Measurements from ENCODE around the gene CARMIL1.

Gene CARMIL1

DNA sequence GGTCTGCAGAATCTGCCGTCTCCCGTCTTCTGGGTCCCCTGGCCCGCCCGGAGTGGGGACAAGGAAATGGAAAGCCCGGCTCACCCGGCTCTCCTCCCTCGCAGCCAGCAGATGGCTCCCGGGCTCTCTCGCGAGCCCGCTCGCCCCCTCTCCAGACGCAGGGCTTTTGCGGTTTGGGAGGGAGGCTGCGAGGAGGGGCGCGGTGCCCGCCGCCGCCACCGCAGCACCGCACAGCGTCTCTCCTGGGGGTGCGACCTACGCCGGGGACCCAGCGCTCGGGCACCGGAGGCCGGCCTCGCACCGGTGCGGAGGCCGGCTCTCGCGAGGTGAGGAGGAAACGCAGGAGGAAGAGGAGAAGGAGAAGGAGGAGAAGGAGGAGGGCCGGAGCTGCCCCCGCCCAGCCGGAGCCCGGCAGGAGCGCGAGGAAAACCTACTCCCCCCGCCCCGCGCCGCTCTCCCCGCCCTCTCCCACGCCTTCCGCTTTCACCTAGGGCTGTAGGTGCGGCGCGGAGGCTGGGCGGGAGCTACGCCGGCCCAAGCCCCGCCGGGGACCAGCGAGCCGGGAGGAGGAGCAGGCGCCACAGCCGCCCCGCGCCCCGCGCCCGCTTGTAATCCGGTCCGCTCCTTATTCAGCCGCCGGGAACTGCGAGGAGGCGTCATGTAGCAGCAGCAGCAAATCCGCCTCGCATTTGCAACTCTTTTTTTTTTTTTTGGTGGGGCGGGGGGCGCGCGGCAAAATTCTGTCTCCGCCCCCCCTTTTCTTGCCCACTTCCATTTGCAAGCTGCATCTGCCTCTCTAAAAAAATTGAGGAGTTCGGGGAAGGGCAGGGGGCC lies at the start of gene CARMIL1:
CARMIL1 (plus strand) TSS at position 461 of the 834 bp plus-strand sequence. CDS start 422 bp downstream, outside the sequence.
- peak; percentile 19 to 92 (median 60) for DNase-seq

DNA sequence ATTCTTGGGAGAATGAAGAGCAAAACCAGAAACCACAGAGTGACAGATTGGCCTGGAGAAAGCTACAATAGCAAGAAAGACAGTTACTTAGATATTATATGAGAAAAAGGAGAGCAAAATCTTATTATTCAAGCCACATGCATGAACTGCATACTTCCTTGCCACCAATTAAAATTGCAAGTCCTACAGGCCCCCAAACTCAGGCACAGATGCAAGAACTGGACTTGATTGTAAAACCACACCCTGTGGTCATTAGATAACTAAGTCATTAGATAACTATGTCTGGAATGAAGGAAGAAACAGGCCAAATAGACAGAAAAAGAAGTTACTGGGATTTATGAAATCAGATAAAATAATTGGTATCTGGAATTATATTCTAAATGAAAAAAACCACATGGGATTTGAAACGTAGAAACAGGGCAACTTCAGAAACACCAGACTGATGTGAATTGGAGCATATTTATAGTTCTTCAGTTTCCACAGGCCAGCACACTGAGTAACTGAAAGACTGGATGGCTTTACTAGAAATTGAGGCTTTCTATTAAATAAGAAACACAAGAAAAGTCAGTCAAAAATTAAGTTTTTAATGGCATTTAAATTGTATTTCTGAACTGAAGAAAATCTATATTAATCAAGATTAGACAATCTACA lies 49.4 kb upstream of the CARMIL1 start:
- no peak for DNase-seq

DNA sequence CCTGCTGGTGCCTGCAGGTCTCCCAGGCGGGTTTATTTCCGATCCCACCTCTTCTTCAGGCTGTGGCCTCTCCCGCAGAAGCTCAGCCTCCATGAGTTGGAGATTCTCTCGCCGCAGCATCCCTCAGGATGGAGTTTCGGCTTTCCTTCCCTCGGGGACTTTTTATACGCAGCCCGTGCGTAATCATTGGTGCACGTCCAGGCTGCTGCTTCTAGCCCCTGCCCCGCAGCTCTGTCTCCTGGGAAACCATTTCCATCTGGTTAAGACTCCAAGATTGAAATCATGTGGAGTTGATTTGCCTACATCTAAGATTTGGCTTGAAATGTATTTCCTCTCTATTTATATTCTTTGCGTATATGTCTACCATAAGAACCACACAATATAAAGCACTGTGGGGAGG lies 46.7 kb upstream of the CARMIL1 start:
- no peak for DNase-seq

DNA sequence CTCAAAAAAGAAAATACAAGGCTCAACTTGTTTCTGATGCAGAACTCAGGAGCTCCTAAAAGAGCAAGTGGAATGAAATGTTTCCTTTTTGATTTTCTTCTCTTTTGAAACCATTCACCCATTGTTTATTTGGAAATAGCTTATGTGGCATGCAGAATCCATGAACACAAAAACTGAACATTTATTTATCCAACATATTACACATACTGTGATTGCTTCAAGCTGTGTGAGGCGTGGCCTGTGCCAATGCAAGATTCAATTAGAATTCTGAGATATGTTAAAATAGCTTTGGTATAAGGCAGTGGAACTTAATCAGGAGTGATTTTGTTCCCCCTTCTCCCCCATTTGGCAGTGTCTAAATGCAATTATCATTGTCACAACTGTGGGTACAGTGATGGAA lies 45.9 kb upstream of the CARMIL1 start:
- DNase-seq, result no peak

DNA sequence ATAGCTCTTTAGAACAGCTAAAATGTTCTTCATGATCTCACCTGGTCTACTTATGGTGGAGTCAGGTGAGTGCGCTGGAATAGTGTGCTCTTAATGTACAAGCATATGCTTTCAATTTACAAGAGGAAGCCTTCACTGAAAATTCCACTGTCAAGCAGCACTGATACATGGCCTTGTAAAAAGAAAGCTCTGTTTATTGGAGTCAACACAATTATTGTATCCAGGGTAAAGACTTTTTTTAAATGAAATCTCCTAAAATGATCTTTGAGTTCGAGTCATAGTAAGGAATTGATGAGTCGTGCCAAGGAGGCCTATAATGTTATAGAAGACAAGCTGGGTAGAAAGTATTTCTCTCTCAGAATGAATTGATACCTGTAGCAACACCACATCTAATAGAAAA lies 41.6 kb upstream of the CARMIL1 start:
- no peak for DNase-seq

DNA sequence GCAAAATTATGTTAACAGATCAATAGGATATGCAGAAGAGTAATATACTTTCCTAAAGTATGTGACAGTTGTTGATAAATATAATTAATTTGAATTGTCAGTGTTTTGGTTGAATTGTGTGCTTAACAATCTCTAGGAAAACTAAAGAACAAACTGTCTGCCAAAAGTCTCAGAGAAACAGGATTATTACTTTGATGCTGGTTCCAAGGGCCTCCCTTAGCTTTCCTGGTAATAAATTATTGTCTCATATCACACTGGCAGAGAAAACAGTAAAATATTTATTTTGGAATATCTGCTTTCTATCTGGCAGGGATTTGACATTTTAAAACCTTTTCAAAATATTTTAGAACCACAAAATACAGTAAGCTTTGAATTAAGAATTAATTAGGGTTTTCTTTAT lies 40.1 kb upstream of the CARMIL1 start:
- no peak for DNase-seq

DNA sequence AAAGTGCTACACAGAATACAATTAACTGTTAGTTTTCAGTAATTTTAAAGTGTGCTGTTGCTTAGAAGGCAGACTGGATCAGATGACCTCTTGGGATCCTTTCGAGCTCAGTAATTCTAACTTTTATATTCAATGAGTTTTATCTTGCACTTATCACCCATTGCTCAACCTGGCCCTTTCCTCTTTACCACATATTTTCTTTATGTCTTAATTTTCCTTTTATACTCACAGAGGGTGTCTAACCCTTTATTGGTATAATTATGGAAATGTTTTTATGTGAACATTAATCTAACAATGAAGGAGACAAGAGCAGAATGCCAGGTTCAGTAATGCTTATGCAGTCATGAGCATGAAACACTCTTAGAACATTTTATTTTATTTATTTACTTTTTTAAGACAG lies 39.7 kb upstream of the CARMIL1 start:
- no peak for DNase-seq

DNA sequence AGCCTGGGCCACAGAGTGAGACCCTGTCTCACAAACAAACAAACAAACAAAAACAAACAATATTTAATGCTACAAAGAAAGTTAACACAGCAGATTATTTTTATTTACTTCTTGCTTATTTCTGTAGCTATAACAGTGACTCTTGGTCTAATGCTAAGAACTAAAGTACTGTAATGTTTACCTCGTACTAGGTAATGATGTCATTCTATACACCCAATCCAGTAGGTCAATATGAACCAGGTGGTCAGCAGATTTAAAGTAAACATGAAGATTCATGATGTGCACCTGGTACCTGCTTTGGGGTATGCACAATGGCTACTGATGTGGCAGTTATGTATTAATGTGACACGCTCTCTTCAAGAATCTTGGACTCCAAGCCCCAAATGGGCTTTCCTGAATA lies 36.6 kb upstream of the CARMIL1 start:
- DNase-seq, result no peak

DNA sequence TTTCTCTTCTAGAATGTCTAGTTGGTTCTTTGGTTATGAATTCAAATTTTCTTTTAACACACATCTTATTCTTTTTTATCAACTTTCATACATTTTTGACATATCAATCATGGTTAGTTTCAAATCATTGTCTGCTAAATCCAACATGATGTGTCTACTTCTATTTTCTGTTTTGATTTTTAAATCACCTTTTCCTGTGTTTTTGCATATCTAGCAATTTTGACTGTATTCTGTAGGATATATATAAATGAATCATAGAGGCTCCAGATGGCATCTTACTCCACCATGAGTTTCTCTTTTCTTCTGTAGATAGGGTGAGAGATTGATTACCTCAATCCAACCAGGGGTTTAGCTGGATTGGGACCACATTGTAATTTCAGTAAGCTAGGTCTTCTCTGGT lies 34.3 kb upstream of the CARMIL1 start:
- no peak for DNase-seq

DNA sequence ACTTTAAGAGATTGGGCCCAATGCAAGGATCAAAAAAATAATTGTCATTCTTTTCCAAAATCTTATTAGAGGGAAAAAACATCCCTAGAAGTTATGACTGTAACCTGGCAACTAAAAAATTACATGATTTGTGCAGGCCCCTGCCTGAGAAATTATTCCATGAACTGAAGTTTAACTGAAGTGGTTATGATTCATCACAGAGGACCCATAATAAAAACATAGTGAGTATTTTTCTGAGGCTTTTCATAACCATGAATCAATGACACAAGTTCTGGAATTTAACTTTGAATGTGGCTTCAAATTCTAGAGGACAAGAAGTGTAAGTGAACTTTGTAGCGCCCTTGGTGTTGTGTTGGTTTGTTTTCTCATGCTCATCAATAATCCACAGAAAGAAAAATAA lies 31.1 kb upstream of the CARMIL1 start:
- DNase-seq, result no peak

DNA sequence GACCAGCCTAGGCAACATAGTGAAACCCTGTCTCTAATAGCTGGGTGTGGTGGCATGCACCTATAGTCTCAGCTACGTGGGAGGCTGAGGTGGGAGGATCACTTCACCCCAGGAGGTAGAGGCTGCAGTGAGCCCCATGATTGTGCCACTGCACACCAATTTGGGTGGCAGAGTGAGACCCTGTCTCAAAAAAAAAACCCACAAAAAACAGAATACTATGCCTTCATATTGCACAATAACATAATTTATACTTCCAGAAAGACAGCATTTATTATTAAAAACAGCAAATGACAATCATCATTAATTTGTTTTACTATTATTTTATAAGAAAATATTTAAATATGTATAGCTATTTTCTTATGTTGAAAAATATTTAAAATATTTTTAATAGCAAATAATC lies 30.0 kb upstream of the CARMIL1 start:
- DNase-seq, result no peak

DNA sequence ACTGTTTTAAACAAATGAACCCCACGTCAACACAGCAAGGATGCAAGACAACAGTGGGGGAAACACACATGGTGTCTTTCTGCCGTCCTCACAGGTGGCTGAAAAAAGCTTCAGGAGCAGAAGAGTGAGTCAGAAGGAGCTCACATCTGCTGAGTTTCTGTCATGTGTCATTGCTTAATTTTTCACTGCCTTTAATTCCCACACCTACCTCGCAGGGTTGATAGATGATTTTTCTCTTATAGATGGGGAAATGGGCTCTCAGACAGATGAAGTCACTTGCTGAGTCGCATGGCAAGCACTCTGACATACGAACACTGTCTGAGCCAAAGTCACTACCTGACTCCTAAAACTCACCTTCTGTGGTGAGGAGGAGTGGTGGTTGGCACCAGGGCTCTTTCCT lies 28.3 kb upstream of the CARMIL1 start:
- DNase-seq, result no peak

DNA sequence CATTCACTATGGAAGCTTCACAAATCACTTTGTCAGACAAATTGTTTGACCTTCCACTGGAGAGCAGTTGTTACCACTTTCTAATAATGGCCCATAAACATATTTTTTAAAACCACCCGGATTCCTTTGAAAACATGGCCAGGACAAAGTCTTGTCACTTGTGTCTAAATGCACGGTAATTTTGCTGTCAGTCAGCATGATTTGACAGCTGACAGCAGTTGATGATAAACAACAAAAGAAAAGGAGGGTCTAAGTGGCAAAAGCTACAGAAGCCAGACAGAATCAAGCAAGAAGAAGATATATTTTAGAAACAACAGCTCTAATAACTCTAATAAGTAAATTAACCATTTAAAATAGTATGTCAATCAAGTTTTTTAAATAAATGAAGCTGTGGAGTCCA lies 27.7 kb upstream of the CARMIL1 start:
- DNase-seq, result no peak

DNA sequence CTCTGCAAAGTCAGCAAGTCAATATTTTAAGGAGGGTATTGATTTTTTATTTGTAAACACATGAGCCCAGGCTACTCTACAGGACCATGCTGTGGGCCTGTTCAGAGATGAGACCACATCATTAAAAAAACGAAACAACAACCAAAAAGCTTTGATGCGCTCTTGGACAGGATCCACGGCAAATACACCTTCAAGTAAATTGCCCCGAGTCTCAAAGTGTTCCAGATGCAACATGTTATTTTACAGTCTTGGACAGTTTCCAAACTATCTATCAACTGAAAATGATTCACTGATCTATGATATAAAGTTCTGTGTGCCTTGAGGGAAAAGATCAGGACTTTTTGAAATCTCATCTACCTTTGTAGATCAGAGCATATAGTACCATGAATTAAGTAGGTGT lies 25.8 kb upstream of the CARMIL1 start:
- DNase-seq, result no peak

DNA sequence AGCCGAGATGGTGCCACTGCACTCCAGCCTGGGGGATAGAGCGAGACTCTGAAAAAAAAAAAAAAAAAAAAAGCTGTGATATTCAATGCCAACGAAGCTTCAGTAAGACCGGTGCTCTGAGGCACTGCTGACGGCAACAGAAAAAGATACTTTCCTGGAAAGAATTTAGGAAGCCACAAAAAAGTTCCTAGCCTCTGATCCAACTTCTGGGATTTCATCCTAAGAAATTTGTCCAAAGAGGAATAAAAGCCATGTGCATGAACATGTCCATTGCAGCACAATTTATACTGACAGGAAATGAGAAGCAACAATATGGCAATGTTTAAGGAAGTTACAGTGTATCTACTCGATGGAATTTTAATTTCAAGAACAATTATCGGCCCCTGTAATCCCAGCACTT lies 24.5 kb upstream of the CARMIL1 start:
- DNase-seq, result no peak

DNA sequence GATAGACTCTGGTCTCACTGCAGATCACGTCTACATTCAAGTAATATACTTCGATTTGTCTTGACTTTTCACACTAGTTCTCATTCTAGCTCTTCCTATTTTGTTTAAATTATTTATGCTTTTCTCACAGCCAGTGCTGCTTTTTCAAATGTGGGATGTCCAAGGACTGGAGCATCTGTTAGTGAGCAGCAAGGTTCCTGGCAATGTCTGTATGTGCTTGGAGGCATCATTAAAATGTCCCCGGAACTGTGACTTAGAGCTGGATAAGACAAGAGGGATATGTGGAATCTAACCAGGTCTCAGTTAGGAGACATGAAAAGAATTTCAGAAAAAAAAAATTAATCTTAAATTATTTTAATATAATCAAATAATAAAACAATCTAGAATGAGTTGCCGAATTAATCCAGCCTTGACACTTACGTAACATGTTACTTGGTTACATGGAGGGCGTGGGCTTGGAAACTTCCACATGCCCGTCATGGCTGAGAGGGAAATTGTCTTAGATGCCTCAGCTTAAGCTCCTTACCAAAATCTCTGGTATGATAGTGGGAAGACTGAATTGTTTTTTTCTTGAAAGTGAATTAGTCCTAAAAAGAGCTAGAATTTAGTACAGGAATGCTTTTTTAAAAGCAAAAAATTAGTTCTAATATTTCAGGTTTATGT lies 21.4 kb upstream of the CARMIL1 start:
- DNase-seq, result peak in 1 of 14 donors; percentile 82

DNA sequence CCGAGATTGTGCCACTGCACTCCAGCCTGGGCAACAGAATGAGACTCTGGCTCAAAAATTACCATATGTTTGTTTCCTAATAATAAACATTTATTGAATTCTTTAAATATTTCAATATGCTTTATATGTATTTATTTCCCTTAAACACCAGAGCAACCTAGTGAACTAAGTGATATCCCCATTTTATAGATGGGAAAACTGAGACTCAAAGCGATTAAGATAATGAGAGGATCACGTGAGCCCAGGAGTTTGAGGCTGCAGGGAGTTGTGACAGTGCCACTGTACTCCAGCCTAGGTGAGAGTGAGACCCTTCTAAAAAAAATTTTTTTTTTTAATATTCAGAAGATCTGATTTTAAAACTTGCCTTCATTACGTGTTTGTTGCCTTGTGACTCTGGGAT lies 19.4 kb upstream of the CARMIL1 start:
- no peak for DNase-seq

DNA sequence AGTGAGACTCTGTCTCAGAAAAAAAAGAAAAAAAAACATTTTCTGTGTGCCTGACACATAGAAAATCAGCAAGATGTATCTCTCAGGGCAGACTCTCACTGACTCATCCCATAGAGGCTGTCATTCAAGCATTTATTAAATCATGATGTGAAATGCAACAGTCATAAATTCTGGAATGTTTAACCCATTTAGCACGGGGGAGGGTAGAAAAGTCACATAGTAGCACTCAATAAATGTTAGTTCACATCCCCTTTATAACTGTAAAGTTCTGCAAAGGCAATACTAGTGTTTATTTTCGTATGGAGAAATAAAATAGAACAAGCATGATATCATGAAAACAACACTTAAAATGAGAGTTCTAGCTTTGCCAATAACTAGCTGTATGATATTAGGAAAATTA lies 15.5 kb upstream of the CARMIL1 start:
- DNase-seq, result no peak

DNA sequence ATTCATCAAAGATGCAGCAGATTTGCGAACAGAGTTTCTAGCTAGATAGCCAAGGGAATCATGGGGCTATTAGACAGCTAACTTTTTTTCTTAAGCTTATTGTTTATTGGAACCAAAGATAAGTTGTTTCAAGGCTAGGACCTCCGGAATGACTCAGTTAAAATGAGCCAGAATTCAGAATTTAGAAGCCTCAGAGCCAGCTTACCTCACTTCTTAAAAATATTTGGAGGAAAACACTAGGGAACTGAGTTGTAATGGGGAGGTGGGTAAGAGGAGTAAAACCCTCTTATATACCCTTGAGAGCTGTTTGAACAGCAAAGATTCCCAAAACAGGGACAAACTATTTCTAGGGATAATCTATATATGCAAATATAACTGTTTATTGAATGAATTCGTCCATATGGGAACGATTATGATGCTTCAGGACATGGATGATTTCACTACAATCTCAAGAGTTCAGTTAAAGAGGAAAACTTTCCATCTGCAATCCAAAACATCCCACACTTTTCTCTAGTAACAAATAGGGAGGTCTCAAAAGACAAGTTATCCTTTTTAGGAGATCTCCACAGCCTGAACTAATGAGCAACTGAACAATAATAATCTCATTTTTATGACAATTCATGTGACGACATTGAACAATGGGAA lies 12.6 kb upstream of the CARMIL1 start:
- no peak for DNase-seq

DNA sequence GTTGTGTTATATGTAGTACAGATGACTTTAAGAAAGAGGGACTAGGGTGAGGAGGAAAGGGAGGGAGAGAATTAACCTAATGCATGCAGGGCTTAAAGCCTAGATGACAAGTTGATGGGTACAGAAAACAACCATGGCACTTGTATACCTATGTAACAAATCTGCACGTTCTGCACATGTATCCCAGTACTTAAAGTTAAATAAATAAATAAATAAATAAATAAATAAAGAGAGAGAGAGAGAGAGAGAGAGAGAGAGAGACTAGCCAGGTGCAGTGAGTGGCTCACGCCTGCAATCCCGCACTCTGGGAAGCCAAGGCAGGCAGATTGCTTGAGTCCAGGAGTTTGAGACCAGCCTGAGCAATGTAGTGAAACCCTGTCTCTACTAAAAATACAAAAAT lies 11.5 kb upstream of the CARMIL1 start:
- no peak for DNase-seq

DNA sequence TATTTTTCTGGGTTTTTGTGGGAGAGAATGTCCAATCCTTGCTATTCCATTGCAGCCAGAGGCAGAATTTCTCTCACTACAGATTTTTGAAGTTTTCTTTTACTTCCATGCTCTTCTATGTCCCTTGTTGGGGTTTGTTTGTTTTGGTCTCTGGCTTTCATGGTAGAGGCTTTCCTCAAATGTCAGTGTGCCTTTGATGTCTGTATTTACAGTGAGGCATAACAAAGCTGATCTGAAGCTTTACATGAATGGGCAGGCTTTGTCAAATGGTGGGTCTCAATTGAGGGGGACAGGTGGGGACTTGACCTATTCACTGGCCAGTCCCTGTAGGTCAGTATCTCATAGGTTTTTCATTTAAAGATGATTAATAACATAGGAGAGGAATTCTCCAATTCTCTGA lies 8.6 kb upstream of the CARMIL1 start:
- no peak for DNase-seq

DNA sequence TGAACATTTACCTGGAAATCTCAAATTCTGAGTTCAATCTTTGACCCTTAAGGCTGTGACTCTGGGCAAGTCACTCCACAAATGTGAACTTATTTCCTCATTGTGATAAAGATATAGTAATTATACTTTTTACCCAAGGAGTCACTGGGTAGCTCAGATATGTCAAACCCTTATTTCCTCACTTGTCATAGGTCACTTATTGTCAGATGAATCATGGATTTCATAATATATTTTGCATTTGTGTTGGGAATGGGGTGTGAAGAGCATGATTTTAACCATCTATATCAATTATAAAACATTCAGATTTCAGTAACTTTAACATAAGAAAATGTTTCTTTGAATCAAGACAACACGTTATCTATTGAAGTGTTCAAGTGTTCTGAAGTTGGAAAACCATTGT lies 3.7 kb upstream of the CARMIL1 start:
- no peak for DNase-seq

DNA sequence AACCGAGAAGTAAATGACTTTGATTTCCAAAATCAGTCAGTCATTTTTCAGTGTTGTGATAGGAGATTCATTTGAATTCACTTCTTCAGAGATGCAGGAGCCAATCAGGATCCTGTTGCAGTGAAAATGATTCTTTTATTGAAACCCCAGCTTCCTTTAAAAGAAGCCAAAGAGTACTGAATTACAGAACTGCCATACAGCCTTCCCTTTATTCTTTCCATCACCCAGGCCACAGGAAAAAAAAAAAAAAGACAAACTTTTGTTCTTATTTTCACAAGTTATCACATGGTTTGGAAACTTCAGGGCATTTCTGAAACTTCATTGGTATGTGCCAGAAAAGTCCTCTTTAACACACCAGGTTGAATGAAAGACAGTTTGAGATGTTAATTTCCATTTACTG lies 1.8 kb upstream of the CARMIL1 start:
- no peak for DNase-seq

Data from C1 segment of cervical spinal cord (tissue), 14 donors.